Lower lobe of right lung (tissue), 2 donors: ENCODE measurements around the gene TMC1. TPM values are rescaled to one million over a fixed set of nuclear protein-coding genes. Genes with fewer than 3 reads are reported as not detected.
A peak's percentile ranks its signal among the peaks of the same experiment; 100 is the strongest.
"Not testable (repeated sequence)": the region's sequence is repeated elsewhere in the genome, so short reads cannot be mapped to it uniquely, and the experiment has no call there.

Experiments used
- ATAC-seq, 2 donors: fragments of 200-7000 bp; cut with Tn5 transposase; one replicate each; pipeline ENCODE4 v1.9.1; 2020 to 2022; ENCODE audit warnings: mild to moderate bottlenecking in 2 of 2, moderate library complexity in 2 of 2
- DNase-seq: peaks from one replicate; pipeline ENCODE4 v3.0.0-alpha.2; 2020
- H3K27ac ChIP-seq: fragments of 200-600 bp; one replicate; pipeline ENCODE4 v1.8.0; 2022
- H3K27me3 ChIP-seq: fragments of 200-600 bp; one replicate; pipeline ENCODE4 v1.8.0; 2022; ENCODE audit warnings: low read depth
- H3K36me3 ChIP-seq: fragments of 200-600 bp; one replicate; pipeline ENCODE4 v1.8.0; 2022; ENCODE audit warnings: mild to moderate bottlenecking
- H3K4me1 ChIP-seq: fragments of 200-600 bp; one replicate; pipeline ENCODE4 v1.8.0; 2022
- H3K4me3 ChIP-seq: fragments of 200-600 bp; one replicate; pipeline ENCODE4 v1.8.0; 2022; ENCODE audit warnings: mild to moderate bottlenecking
- H3K9me3 ChIP-seq: fragments of 200-600 bp; one replicate; pipeline ENCODE4 v1.8.0; 2022
- CTCF ChIP-seq: fragments of 200-600 bp; IDR thresholded peaks from one replicate; pipeline ENCODE4 v1.8.0; 2022; ENCODE audit warnings: antibody characterized with exemption, mild to moderate bottlenecking
- intact Hi-C: fragments of 100-400 bp; cut with DNase I; formaldehyde crosslinking; loops from one replicate; pipeline ENCODE4 v1.11.0; 2022
- long read RNA-seq: library from polyadenylated mRNA; unstranded; transcript quantifications from one replicate; pipeline ENCODE4 v2.0.0, GENCODE V29; 2021
- total RNA-seq: library from RNA; stranded (reverse); fragmentation: NEBNext Ultra II Directional; extraction: Animal tissue kit (Norgen Biotek cat#: 25700); gene quantifications from one replicate; pipeline ENCODE4 v1.2.1, GENCODE V29; 2021
- donor health status: DM: no; HTN: yes; CAD: no; lungs with severe emphysema.

The TMC1 gene
- not detected for total RNA-seq
- long read RNA-seq = 0 reads

DNA sequence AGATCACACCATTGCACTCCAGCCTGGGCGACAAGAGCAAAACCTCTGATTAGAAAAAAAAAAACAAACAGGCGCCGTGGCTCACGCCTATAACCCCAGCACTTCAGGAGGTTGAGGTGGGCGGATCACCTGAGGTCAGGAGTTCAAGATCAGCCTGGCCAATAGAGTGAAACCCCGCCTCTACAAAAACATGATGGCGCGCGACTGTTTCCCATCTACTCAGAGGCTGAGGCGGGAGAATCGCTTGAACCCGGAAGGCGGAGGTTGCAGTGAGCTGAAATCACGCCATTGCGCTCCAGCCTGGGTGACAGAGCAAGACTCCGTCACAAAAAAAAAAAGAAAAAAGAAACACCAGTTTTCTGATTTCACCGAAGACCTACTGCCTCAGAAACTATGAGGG lies at the start of gene TMC1:
TSS of gene TMC1 (plus strand) at position 193 of the 400 bp plus-strand sequence. CDS start 127,041 bp downstream, outside the sequence.
- H3K27me3 ChIP-seq, H3K4me1 ChIP-seq, H3K4me3 ChIP-seq, H3K27ac ChIP-seq, H3K9me3 ChIP-seq, DNase-seq, intact Hi-C loops, ATAC-seq, H3K36me3 ChIP-seq: not testable (repeated sequence)

GRCh38 chr9:72473474-72474261 lies 47.7 kb upstream of the TMC1 start:
- Histone ChIP-seq H3K4me1 (peaks cover 17% of the 10 kb centered on the region), H3K36me3 (no peaks in the 10 kb centered on the region), H3K27ac (no peak overlapping the region), H3K9me3 (no peaks in the 10 kb centered on the region), H3K4me3 (no peak overlapping the region), H3K27me3 (no peaks in the 10 kb centered on the region)
- DNase-seq (no peak), ATAC-seq (no peak)
- intact Hi-C loops = no loop called here
- no peak for TF ChIP-seq CTCF

DNA sequence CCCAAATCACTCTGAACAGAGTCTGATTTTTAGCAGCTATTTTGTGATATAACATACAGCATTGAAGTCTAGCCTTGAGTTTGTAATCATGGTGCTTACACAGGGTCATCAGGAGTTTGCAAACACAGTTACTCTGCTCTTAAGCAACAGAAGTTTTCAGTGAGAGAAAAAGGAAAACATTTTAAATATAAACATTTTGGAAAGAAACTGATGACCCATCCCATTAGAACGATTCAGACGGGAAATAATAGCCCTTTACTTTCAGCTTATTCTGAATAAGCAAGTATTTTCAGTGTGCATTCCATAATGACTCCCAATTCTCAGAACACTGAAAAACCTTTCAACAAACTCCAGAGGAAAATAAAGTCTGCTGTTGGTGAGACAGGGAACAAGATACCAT lies 46.7 kb upstream of the TMC1 start:
- DNase-seq (no peak), ATAC-seq (no peak)
- Histone ChIP-seq H3K27ac (no peak overlapping the region), H3K27me3 (no peaks in the 10 kb centered on the region), H3K9me3 (no peaks in the 10 kb centered on the region), H3K4me3 (no peak overlapping the region), H3K36me3 (no peaks in the 10 kb centered on the region), H3K4me1 (peaks cover 18% of the 10 kb centered on the region)
- TF ChIP-seq CTCF = no peak
- intact Hi-C loops = no loop called here

GRCh38 chr9:72476100-72476499 lies 45.3 kb upstream of the TMC1 start:
- Histone ChIP-seq H3K4me3 (no peak overlapping the region), H3K27me3 (no peaks in the 10 kb centered on the region), H3K36me3 (no peaks in the 10 kb centered on the region), H3K9me3 (no peaks in the 10 kb centered on the region), H3K27ac (no peak overlapping the region), H3K4me1 (peaks cover 18% of the 10 kb centered on the region)
- intact Hi-C loops = no loop called here
- no peak for ATAC-seq
- no peak for DNase-seq
- TF ChIP-seq CTCF = no peak

GRCh38 chr9:72476617-72477437 lies 44.6 kb upstream of the TMC1 start:
- Histone ChIP-seq H3K27ac (peak overlapping the region; percentile 72), H3K4me3 (no peak overlapping the region), H3K9me3 (no peaks in the 10 kb centered on the region), H3K27me3 (no peaks in the 10 kb centered on the region), H3K4me1 (peaks cover 18% of the 10 kb centered on the region), H3K36me3 (no peaks in the 10 kb centered on the region)
- no peak for DNase-seq
- intact Hi-C loops = no loop called here
- TF ChIP-seq CTCF = no peak
- peak; percentile 64 to 77 for ATAC-seq
